Measurements from ENCODE around the gene CFAP90.

CFAP90 gene

GRCh38 chr5:7868427-7868772 is 17.5 kb upstream of the CFAP90 start:
- no peak for DNase-seq (ENCODE audit: low read depth in 2 of 2)

- no peak for DNase-seq (ENCODE audit: low read depth in 2 of 2)
Measured at GRCh38 chr5:7867260-7867659, 16.3 kb upstream of the CFAP90 start.

- DNase-seq (ENCODE audit: low read depth in 2 of 2): no peak
Measured at GRCh38 chr5:7866196-7866595, 15.3 kb upstream of the CFAP90 start.

GRCh38 chr5:7857926-7858632 is 7.1 kb upstream of the CFAP90 start:
- no peak for DNase-seq (ENCODE audit: low read depth in 2 of 2)

- DNase-seq (ENCODE audit: low read depth in 2 of 2): no peak
Measured at GRCh38 chr5:7857361-7857760, 6.4 kb upstream of the CFAP90 start.

GRCh38 chr5:7856855-7857254 is 5.9 kb upstream of the CFAP90 start:
- DNase-seq (ENCODE audit: low read depth in 2 of 2): no peak

- DNase-seq (ENCODE audit: low read depth in 2 of 2): no peak
Measured at GRCh38 chr5:7855611-7856010, 4.7 kb upstream of the CFAP90 start.

- no peak for DNase-seq (ENCODE audit: low read depth in 2 of 2)
Measured at GRCh38 chr5:7852988-7853387, 2.1 kb upstream of the CFAP90 start.

- DNase-seq (ENCODE audit: low read depth in 2 of 2): no peak
Measured at GRCh38 chr5:7852542-7852941, 1.6 kb upstream of the CFAP90 start.

GRCh38 chr5:7851617-7852289 is 820 bp upstream of the CFAP90 start:
- DNase-seq (ENCODE audit: low read depth in 2 of 2): no peak

- no peak for DNase-seq (ENCODE audit: low read depth in 2 of 2)
Measured at GRCh38 chr5:7851240-7851592, 283 bp upstream of the CFAP90 start.

GRCh38 chr5:7849681-7850394 is 1.1 kb downstream of the CFAP90 start:
- DNase-seq (ENCODE audit: low read depth in 2 of 2): no peak

GRCh38 chr5:7848296-7848695 is 2.6 kb downstream of the CFAP90 start:
- DNase-seq (ENCODE audit: low read depth in 2 of 2): no peak

GRCh38 chr5:7846327-7846726 is 4.6 kb downstream of the CFAP90 start:
- no peak for DNase-seq (ENCODE audit: low read depth in 2 of 2)

- no peak for DNase-seq (ENCODE audit: low read depth in 2 of 2)
Measured at GRCh38 chr5:7845557-7845956, 5.4 kb downstream of the CFAP90 start.

GRCh38 chr5:7844901-7845300 is 6.0 kb downstream of the CFAP90 start:
- no peak for DNase-seq (ENCODE audit: low read depth in 2 of 2)

GRCh38 chr5:7842531-7842930 is 8.4 kb downstream of the CFAP90 start:
- no peak for DNase-seq (ENCODE audit: low read depth in 2 of 2)

GRCh38 chr5:7837403-7837802 is 13.5 kb downstream of the CFAP90 start:
- DNase-seq (ENCODE audit: low read depth in 2 of 2): no peak

- no peak for DNase-seq (ENCODE audit: low read depth in 2 of 2)
Measured at GRCh38 chr5:7834982-7835381, 16.0 kb downstream of the CFAP90 start.

- no peak for DNase-seq (ENCODE audit: low read depth in 2 of 2)
Measured at GRCh38 chr5:7828269-7828668, 22.7 kb downstream of the CFAP90 start.

- DNase-seq (ENCODE audit: low read depth in 2 of 2): no peak
Measured at GRCh38 chr5:7827610-7828009, 23.3 kb downstream of the CFAP90 start.

GRCh38 chr5:7825630-7826029 is 25.3 kb downstream of the CFAP90 start:
- DNase-seq (ENCODE audit: low read depth in 2 of 2): no peak

GRCh38 chr5:7824995-7825394 is 25.9 kb downstream of the CFAP90 start:
- no peak for DNase-seq (ENCODE audit: low read depth in 2 of 2)
